HG02870 (cell line): ENCODE results near the gene CREB5.
"Not testable (repeated sequence)": the region's sequence is repeated elsewhere in the genome, so short reads cannot be mapped to it uniquely, and the experiment has no call there.

ENCODE experiments used
- ATAC-seq: cut with Tn5 transposase; IDR thresholded peaks from one replicate; pipeline ENCODE4 v1.9.1; 2021; ENCODE audit warnings: mild to moderate bottlenecking, moderate library complexity; ENCODE audit not compliant: unreplicated experiment

CREB5 gene

DNA sequence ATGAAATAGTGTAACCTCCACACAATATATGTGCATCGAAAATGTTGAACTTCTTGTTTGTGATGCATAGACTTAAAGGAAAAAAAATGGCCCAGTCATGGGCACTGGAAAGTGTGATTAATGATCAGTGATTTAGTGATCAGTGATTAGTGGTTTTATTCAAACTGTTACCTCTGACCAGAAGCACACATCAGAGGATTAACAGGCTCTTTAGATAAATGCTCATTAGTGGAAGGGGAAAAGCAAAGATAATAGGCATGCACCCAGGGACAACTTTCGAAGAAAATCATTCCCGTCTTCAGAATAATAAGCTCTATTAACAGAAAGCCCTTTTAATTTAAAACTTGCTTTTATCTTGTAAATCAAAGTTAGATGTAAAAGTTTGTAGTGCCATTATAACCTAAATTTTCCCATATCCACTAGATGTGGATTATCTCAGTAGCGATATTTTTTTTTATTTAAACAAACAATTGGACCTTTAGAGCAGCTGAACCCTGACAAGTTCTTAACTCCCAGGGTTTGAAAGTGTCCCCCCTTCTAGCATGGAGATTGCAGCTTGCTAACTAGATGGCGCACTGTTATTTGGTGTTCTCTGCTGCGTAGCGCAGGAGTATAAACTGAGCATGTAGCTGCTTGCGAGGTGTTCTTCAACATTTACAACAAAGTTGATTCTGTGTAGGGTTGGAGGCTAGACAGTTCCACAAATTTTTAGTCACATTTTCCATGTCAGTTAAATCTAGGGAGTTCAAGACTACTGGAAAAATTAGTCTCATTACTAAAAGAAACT is at the start of gene CREB5:
Gene CREB5, plus strand, starts transcription at position 643 of the 787 bp plus-strand sequence. CDS start 397 bp downstream, outside the sequence.
- ATAC-seq = no peak

- ATAC-seq = no peak
Observed at GRCh38 chr7:28362812-28363211, 49.5 kb upstream of the CREB5 start.

DNA sequence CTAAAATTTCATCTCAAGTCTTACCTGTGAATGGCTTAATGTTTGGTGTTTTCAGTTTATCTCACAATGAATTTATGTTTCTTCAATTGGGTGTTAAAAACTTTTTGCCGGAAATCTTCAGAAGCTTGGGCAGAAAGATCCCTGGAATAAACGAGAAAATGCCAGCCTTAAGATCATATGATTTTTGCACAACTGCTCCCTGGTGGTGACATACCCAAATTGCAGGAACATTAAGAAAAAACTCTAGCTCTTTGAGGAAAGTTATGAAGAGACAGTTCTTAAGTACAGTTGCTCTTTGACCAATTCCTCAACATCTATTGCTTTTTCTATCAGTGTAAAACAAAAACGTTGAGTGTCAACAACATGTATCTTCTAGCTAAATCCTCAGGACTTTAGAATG is 48.2 kb upstream of the CREB5 start:
- ATAC-seq = no peak

DNA sequence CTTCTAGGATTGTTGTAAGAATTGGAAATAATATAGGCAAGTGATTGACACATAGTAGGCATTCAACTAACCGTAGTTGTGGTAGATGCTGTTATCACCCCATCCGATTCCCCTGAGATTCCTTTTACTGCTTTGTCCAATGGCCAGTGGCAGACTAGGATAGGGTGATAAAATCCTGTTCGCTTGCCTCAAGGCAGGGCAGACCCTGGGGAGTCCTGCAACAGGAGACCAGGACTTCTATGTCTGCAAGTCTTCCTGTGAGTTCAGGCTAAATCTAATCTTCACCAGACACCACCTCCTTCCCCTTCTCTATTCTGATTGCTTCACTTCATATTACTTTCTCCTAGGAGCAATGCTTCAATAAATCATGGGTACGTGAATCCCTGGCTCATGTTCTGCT is 42.8 kb upstream of the CREB5 start:
- no peak for ATAC-seq

- ATAC-seq = no peak
Observed at GRCh38 chr7:28371846-28372245, 40.5 kb upstream of the CREB5 start.

GRCh38 chr7:28373990-28374389 is 38.3 kb upstream of the CREB5 start:
- ATAC-seq = no peak

DNA sequence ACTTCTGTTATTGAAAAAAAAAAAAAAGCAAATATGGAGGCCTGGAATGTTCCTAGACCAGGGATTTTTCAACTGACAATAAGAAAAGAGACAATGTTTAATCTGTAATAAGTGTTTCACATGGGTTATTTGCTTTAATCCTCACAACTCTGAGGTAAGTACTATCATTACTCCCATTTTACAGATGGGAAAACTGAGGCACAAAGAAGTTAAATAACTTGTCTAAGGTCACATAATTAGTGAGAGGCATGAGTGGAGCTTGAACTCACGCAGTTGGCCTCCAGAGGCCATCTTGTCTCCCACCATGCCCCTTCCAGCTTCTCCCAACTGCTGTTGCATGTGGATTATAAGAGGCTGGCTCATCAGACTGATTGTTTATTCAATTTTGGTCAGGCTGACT is 36.6 kb upstream of the CREB5 start:
- ATAC-seq = no peak

DNA sequence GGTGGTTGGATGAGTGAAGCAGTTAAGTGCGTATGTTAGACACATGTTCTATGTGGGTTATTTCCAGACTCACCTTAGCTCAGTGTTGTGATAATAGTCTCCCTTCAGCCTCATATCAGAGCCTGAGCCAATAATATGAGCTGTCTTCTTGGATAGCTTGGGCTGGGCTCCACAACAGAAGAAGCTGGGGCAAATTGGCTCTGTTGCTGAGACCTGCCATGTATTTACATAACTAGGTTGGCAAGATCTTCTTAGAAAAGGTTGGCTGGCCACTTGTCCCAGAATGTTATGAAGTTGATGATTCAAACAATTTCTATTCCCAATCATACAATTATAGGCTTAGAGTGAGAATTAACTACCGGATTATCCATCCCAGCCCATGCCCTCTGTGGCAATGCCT is 35.7 kb upstream of the CREB5 start:
- no peak for ATAC-seq

- no peak for ATAC-seq
Observed at GRCh38 chr7:28378574-28379149, 33.7 kb upstream of the CREB5 start.

GRCh38 chr7:28381466-28381865 is 30.9 kb upstream of the CREB5 start:
- ATAC-seq = no peak

DNA sequence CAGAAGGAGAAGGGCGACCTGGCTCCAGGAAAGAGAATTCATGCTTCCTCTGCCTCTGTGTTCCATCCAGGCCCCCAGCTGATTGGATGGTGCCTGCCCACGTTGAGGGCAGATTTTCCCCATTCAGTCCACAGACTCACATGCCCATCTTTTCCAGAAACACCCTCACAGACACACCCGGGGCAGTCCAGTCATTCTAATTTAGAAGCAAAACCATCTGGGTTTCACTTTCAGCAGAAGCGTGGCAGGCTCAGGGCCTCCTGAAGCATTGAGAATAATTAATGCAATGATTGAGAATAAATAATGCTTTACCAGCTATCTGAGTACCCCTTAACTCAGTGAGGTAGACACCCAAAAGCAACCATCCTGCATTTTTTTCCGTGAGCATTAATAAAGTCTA is 30.2 kb upstream of the CREB5 start:
- ATAC-seq = no peak

GRCh38 chr7:28383975-28384374 is 28.3 kb upstream of the CREB5 start:
- no peak for ATAC-seq

- ATAC-seq = no peak
Observed at GRCh38 chr7:28389504-28390395, 22.6 kb upstream of the CREB5 start.

- ATAC-seq = no peak
Observed at GRCh38 chr7:28390426-28390825, 21.9 kb upstream of the CREB5 start.

- ATAC-seq = no peak
Observed at GRCh38 chr7:28392289-28392688, 20.0 kb upstream of the CREB5 start.

GRCh38 chr7:28395404-28395803 is 16.9 kb upstream of the CREB5 start:
- no peak for ATAC-seq

GRCh38 chr7:28395831-28396230 is 16.5 kb upstream of the CREB5 start:
- no peak for ATAC-seq

DNA sequence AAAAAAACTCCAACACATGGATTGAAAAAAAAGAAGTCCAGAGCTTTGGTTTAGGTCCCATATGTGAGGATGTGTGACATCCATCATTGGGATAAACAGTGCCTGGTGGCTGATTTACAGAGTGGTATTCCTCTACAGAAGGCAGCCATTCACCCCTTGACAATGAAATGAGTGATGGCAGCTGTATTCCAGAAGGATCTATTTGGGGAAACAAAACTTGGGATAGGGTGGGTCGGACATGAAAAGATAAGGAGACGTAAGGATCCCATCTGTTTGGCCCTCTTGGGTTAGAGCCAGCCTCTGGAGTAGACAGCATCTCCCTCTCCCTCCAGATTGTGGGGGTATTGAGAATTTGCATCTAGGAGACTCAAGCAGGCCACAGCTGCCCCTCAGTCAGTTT is 15.2 kb upstream of the CREB5 start:
- ATAC-seq = no peak

- no peak for ATAC-seq
Observed at GRCh38 chr7:28400838-28401360, 11.4 kb upstream of the CREB5 start.

- not testable (repeated sequence) for ATAC-seq
Observed at GRCh38 chr7:28401567-28401966, 10.8 kb upstream of the CREB5 start.

DNA sequence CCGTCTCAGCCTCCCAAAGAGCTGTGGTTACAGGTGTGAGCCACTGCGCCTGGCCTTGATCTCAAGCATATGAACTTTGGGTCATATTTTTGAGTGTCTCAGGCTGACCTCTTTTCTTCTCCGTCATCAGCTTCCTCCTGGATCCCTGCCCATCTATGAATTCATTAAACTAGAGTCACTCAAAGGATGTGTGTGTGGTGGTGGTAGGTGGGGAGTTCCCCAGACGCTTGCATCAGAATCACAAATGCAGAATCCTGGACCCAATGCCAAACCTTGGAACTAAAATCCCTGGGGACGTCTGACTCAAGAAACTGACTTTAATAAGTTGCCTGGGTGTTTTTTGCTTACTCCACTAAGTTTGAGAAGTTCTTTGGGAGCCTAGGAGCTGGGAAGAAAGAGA is 6.7 kb upstream of the CREB5 start:
- ATAC-seq = no peak
